ENCODE measurements around the gene HDAC4.

GRCh38 chr2:239436669-239437335 lies 36.0 kb upstream of the HDAC4 start:
- no peak for TF ChIP-seq GATA3 (IDR thresholded peaks at IDR 0.05; ENCODE audit: low read depth, low read length)
- TF ChIP-seq GATA2 (IDR thresholded peaks at IDR 0.05; ENCODE audit: low read depth, low read length) = no peak

Measured in SH-SY5Y (cell line).